ENCODE results near the gene ANKS1B.

GRCh38 chr12:98868538-98868937 is 1116.2 kb downstream of the ANKS1B start:
- TF ChIP-seq CTCF (IDR thresholded peaks at IDR 0.05) = no peak
- no peak for TF ChIP-seq POLR2A (IDR thresholded peaks at IDR 0.05)

All from thyroid gland (tissue), 4 donors.